GM12874 (cell line): ENCODE measurements around the gene TRAP1.

Experiments
- CTCF ChIP-seq: IDR thresholded peaks from 2 replicates; pipeline ENCODE4 v1.5.1; 2011; ENCODE audit warnings: low read depth, mild to moderate bottlenecking, control low read depth, low read length, moderate library complexity; ENCODE audit not compliant: insufficient read depth

The TRAP1 gene

DNA sequence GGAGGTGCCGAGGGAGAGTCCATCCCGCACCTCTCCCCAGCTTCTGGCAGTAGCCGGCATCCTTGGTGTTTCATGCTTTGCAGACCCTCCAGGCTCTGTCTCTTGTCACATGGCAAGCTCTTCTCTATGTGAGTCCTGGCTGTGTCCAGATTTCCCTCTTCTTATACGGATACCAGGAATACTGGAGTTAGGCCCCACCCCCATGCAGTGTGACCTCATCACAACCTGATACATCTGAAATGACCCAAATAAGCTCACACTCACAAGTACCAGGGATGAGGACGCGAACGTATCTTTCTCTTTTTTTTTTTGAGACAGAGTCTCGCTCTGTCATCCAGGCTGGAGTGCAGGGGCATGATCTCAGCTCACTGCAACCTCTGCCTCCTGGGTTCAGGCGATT lies 23.3 kb downstream of the TRAP1 start:
- no peak for TF ChIP-seq CTCF

DNA sequence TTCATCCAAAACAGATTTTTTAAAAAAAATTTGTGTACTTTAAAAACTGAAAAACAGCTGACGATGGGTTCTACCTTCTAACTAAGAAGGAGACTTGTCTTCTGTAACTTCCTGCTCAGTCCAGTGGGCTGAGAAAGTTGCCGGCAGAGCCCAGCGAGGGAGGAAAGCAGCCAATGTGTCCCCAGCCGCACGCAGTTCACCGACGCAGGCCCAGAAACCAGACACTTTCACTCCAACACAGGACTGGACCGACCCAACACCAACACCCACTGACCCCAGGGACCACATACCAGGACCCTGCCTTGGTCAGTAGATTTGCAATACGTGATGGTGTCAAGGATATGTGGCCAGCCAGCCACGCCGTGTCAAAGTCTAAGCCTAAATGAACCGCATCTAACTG lies 25.6 kb downstream of the TRAP1 start:
- no peak for TF ChIP-seq CTCF

DNA sequence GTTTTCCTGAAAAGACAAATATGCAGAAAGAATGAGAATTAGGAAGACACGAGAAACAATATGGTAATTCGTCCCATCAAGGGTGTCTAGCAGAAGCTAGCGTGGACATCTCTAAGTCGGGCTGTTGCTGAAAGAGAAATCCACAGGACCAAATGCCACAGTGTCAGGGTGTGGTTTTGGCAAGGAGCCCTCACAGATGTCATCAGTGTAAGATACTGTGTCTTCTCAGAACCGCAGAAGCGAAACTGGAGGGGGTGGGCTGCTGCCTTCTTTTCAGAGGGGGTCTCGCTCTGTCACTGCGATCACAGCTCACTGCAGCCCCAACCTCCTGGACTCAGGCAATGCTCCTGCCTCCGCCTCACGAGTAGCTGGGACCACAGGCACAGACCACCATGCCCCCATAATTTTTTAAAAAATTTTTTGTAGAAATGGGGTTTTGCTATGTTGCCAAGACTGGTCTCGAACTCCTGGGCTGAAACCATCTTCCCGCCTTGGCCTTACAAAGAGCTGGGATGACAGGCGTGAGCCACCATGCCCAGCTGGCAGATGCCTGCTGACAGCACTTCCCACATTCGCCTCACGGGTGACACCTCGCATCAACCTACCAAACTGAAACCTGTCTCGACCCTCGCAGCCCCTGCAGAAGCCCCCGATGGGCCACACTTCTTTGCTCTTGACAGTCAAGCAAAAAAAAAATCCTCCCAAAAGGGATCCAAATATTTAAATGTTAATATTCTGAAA lies 26.2 kb downstream of the TRAP1 start:
- TF ChIP-seq CTCF: no peak

DNA sequence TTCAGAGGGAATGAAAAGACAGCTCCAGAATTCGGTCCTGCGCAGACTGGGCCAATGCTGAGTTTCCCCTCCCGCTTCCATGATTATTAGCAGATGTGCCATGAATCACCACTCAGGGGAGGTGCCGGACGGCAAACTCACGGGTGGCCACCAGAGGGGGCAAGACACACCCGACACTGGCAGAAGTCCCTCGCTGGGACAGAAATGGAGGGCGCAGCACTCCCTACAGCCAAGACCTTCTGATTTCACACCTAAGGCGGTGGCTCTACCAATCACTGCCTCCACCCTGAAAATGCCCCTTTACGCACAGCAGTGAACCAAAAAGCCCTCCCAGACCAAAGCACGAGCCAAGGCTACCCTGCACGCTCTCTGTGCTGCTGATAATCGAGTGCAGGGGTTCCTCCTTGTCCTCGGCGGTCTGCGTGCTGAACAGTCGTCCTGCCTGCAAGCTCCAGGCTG lies 26.8 kb downstream of the TRAP1 start:
- TF ChIP-seq CTCF: peak; percentile 89

GRCh38 chr16:3689731-3690130 lies 27.6 kb downstream of the TRAP1 start:
- no peak for TF ChIP-seq CTCF

DNA sequence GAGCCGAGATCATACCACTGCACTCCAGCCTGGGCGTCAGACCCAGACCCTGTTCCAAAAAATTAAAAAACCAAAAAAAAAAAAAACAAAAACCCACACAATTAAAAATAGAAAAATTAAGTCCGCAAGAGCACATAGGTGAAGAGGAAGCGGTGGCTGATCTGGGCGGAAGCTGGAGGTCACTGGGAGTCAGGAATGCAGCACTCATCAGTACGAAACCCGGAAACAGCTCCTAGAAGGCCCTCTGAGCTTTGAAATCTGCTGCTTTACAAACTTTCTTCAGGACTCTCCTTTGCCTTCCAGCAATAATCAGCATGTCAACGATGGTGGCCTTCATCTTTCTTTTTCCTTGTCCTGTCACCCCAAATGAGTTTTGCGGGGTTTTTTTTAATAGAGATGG lies 29.5 kb downstream of the TRAP1 start:
- no peak for TF ChIP-seq CTCF

DNA sequence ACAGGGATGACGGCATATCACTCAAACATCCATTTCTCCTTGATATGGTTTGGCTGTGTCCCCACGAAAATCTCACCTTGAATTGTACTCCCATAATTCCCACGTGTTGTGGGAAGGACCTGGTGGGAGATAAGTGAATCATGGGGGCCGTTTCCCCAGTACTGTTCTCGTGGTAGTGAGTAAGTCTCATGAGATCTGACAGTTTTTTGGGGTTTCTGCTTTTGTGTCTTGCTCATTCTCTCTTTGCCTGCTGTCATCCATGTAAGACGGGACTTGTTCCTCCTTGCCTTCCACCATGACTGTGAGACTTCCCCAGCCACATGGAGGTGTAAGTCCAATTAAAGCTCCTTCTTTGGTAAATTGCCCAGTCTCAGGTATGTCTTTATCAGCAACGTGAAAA lies 30.3 kb downstream of the TRAP1 start:
- TF ChIP-seq CTCF: no peak

DNA sequence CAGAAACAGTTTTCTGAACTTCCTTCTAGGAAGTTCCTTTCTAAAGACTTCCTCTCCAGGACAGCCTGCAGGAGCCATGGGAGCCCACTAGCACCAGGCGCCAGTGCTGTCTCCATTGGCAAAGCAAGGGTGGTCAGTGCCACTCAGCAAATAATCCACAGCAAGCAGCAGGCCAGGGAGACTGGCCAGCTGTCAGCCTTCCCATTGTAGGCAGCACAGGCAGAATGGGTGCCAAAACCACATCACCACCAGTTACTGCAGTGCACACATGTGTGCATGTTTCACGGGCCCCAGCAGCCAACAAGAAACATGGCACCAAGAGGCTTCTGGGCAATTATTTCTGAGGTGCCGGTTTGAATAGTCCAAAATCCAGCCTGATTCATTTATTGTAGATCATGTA lies 36.1 kb downstream of the TRAP1 start:
- TF ChIP-seq CTCF: no peak
